Measurements from ENCODE around the gene TMBIM6. TPM values are rescaled to one million over a fixed set of nuclear protein-coding genes. Genes with fewer than 3 reads are reported as not detected.

Gene TMBIM6
- total RNA-seq, 4 donors from 2014 or later = 238 to 407 (median 319) TPM

DNA sequence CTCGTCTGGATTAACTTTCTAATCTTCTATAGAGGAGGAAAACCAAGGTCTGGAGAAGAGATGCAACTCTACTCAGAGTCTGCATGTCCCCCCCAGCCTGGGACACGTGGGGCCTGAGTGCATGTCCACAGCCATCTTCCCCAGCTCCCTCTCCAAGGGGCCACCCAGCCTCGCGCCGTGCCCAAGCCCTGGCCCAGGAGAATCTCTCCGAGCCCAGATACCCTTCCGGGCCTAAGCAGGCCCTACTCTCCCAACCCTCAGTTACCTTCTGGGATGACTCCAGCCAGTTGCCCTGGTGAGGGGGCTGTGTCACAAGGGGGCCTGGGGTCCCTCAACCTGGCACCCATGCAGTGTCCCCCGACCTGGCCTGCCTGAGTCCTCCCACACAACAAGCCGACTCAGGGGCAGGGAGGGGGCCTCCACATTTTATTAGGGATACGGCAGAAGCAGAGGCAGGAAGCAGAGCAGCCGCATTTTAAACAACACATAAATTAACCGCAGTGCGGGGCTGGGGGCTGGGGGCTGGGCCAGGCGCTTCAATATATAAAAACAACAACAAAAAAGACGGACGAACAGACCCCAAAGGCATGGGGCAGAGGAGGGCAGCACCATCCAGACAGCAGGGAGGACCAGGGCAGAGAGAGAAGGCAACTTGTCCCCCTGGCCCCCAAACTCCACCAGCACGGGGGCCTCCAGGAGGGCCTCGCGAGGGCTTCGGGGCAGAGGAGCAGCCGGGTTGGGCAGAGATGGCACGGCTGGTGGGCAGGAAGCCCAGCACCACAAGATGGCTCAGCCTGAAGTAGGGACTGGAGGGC, 49.6 kb downstream of the TMBIM6 start:
- H3K4me3 ChIP-seq (ENCODE audit: low read depth, poor library complexity, severe bottlenecking) = no peak overlapping the region
- TF ChIP-seq, protein P1, sequence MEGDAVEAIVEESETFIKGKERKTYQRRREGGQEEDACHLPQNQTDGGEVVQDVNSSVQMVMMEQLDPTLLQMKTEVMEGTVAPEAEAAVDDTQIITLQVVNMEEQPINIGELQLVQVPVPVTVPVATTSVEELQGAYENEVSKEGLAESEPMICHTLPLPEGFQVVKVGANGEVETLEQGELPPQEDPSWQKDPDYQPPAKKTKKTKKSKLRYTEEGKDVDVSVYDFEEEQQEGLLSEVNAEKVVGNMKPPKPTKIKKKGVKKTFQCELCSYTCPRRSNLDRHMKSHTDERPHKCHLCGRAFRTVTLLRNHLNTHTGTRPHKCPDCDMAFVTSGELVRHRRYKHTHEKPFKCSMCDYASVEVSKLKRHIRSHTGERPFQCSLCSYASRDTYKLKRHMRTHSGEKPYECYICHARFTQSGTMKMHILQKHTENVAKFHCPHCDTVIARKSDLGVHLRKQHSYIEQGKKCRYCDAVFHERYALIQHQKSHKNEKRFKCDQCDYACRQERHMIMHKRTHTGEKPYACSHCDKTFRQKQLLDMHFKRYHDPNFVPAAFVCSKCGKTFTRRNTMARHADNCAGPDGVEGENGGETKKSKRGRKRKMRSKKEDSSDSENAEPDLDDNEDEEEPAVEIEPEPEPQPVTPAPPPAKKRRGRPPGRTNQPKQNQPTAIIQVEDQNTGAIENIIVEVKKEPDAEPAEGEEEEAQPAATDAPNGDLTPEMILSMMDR (IDR thresholded peaks at IDR 0.05) = no peak
- TF ChIP-seq POLR2A (IDR thresholded peaks at IDR 0.05) = no peak
- no peak for DNase-seq (ENCODE audit: low spot score in 2 of 2)
- intact Hi-C loops (cut with DNase I; ENCODE audit: low total_unique reads) = no loop called here
- WGBS, 2 donors = 80% methylated on average over 22 of the region's 22 CpGs

GRCh38 chr12:49791700-49792099, 50.3 kb downstream of the TMBIM6 start:
- intact Hi-C loops (cut with DNase I; ENCODE audit: low total_unique reads) = no loop called here
- no peak overlapping the region for H3K4me3 ChIP-seq (ENCODE audit: low read depth, poor library complexity, severe bottlenecking)
- DNase-seq (ENCODE audit: low spot score in 2 of 2) = no peak
- TF ChIP-seq, protein P1 (IDR thresholded peaks at IDR 0.05) = no peak
- TF ChIP-seq POLR2A (IDR thresholded peaks at IDR 0.05) = no peak
- WGBS, 2 donors = 91 to 92% methylated on average over 18 to 23 of the region's 23 CpGs

GRCh38 chr12:49792181-49792970, 51.0 kb downstream of the TMBIM6 start:
- intact Hi-C loops (cut with DNase I; ENCODE audit: low total_unique reads) = no loop called here
- 92% methylated on average over 19 to 20 of the region's 20 CpGs for WGBS, 2 donors
- TF ChIP-seq, protein P1 (IDR thresholded peaks at IDR 0.05) = no peak
- no peak for TF ChIP-seq POLR2A (IDR thresholded peaks at IDR 0.05)
- DNase-seq (ENCODE audit: low spot score in 2 of 2) = no peak
- H3K4me3 ChIP-seq (ENCODE audit: low read depth, poor library complexity, severe bottlenecking) = no peak overlapping the region

DNA sequence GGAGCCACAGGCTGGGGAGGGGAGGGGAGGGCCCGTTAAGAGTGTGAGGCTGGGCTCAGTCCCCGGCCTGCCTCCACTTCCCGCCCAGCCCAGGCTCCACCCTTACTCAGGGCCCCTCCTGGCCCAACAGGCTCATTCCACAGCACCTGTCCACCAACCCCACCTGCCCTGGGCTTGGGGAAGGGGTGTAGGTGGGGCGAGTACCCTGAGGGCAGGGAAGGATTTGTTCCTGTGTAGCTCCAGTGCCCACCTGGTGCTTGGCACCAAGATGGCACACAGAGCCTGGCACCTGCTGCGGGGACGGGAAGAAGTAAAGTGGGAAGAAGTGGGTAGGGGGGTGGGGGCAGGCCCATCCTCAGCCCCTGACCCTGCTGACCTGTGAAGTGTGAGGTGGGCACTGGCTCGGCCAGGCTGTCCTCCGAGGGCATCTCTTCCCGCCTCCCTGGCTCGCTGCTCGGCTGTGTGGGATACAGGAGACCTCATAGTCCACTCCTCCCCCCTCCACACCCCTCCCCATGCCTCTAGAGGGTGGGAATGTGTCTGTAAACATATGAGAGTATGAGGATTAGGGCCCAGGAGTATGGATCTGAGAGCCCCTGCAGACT, 51.7 kb downstream of the TMBIM6 start:
- intact Hi-C loops (cut with DNase I; ENCODE audit: low total_unique reads) = no loop called here
- WGBS, 2 donors = 81 to 89% methylated on average over 11 of the region's 11 CpGs
- DNase-seq (ENCODE audit: low spot score in 2 of 2) = no peak
- H3K4me3 ChIP-seq (ENCODE audit: low read depth, poor library complexity, severe bottlenecking) = no peak overlapping the region
- TF ChIP-seq, protein P1 (IDR thresholded peaks at IDR 0.05) = no peak
- no peak for TF ChIP-seq POLR2A (IDR thresholded peaks at IDR 0.05)

DNA sequence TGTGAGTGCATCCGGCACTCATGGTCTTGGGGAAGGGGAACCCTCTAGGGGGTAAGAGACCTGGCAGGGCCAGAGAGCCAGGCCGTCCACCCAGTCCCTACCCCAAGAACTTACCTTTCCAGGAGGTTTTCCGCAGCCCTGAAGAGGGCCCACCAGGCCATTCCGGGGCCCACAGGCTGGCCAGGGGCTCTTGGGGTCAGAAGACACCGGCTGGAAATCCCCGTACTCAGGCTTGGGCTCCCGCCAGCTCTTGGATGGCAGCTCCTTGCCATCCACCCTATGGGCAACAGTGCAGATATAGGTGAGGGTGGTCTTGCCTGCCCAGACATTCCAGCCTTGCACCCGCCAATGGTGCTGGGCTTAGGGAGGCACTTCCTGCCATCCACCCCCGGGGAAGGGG, 52.3 kb downstream of the TMBIM6 start:
- 92% methylated on average over 8 of the region's 9 CpGs for WGBS, 2 donors
- intact Hi-C loops (cut with DNase I; ENCODE audit: low total_unique reads) = no loop called here
- TF ChIP-seq POLR2A (IDR thresholded peaks at IDR 0.05) = no peak
- TF ChIP-seq, protein P1 (IDR thresholded peaks at IDR 0.05) = no peak
- no peak for DNase-seq (ENCODE audit: low spot score in 2 of 2)
- no peak overlapping the region for H3K4me3 ChIP-seq (ENCODE audit: low read depth, poor library complexity, severe bottlenecking)
